ENCODE results near the gene NOC2L.
"Not testable (repeated sequence)": the region's sequence is repeated elsewhere in the genome, so short reads cannot be mapped to it uniquely, and the experiment has no call there.

The NOC2L gene

DNA sequence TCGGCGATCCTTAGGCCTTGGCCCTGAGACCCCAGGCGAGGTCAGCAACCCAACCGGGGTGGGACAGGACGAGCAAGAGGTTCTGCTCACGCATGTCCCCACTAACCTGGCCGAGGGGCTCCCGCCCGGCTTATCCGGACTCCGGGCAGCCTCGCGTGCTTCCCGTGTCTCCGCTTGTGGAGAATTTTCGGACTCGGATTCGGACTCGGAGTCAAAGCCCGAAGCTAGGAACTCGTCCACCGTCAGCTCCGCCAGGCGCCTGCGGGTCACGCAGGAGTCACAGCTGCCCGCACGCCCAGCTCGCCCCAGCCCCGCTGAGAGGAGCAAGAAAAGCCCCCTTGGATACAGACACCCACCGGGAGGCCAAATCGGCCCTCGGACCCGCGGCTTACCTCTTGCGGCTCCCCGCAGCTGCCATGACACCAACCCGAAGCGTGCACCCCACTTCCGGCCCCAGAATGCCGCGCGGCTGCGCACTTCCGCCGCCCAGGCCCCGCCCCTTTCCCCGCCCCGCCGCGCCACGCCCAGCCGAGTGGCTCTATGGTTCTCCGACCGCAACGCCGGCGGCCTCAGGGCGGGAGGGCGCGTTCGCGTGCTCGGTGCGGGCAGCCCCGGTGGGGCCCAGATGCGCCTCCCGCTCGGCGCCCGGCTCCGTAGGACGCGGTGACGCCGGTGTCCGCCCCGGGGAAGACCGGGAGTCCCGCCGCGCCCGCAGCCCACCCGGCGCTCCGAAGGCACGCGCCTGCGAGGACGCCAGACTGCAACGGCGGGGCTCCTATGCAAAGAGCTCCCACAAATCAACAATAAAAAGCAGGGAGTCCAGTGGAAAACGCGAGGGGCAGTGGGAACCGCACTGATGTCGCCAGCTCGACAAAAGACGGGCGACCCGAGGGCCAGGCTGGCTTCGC, at the start of gene NOC2L:
Gene NOC2L, minus strand, starts transcription at position 434 of the 908 bp plus-strand sequence. Its CDS starts 16 bp downstream, at position 418.
- DNase-seq = peak; percentile 85

DNA sequence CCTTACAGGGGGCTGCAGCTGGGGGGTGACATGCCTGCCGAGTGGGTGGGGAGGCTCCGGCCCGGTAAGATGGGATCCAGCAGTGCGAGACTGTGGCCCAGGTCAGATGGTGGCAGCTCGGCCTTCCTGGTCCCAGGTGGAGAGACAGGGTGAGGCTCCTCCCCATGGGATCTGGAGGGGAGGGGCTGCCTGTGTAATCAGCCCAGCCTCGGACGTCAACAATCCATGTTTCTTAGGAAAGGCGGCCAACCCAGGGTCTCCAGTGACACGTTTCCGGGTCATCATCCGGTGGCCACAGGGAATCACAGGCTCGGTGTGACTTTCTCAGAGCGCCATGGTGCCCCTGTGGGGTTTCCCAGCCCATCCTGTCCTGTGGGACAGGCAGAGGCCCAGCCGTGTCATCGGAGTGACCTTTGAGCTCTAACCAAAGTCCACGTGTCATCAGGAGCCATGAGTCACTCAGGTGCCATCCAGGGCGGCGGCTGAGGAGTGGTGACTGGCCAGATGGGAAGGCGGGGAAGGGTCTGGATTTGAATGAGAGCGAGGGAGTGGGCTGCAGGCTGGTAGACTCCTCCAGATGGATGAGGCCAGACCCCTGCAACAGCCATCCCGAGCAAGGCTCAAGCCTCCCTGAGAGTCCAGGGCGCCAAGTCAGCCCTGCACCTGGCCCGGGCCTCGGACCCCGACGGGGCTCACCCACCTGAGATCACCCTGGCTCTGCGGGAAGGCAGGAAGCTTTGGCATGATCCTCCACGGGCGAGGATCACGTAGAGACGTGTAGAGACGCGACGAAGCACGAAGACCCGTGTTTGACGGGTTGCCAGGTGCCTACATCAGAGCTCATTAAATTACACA, 47.5 kb upstream of the NOC2L start:
- no peak for DNase-seq

DNA sequence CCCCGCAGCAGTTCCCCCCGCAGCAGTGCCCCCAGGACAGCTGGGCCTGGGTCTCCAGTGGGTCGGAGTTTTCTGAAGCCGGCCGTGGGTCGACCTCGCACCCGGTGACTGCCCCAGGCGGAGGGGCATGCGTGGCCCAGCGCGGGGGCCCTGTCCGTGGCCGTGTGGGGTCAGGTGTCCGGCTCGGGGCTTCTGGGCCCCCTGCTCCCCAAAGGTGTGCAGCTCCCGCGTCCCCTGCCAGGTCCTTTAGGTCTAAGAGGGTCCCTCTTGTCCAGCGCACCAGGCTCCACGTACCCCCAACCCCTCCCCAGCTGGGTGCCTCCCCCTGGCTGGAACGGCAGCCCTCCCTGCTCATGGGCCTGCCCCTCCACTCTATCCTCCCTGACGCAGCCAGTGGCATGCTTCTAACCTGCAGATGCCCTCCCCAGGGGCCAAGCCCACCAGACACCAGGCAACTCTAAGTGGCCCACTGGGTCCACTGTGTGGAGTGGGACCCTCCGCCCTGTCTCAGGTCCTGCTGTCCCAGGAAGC, 46.8 kb upstream of the NOC2L start:
- no peak for DNase-seq

- DNase-seq = peak; percentile 33
Measured at GRCh38 chr1:1004780-1005697, 46.0 kb upstream of the NOC2L start.

DNA sequence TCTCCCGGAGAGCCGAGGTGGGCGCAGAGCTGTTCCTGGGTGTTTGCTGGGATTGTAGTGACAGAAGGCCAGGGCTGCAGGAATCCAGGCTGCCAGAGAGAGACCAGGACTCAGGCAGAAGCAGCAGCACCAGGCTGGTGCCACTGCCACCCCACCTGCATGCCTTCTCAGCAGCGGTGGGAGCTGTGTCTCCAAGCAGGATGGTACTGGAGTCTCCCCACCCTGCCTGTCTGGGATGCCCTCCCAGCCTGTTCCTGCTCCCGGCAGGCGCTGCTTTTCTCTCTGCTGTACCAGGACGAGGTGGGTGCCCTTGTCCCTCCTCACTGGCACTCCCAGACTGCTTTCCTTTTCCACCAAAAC, 45.3 kb upstream of the NOC2L start:
- no peak for DNase-seq

DNA sequence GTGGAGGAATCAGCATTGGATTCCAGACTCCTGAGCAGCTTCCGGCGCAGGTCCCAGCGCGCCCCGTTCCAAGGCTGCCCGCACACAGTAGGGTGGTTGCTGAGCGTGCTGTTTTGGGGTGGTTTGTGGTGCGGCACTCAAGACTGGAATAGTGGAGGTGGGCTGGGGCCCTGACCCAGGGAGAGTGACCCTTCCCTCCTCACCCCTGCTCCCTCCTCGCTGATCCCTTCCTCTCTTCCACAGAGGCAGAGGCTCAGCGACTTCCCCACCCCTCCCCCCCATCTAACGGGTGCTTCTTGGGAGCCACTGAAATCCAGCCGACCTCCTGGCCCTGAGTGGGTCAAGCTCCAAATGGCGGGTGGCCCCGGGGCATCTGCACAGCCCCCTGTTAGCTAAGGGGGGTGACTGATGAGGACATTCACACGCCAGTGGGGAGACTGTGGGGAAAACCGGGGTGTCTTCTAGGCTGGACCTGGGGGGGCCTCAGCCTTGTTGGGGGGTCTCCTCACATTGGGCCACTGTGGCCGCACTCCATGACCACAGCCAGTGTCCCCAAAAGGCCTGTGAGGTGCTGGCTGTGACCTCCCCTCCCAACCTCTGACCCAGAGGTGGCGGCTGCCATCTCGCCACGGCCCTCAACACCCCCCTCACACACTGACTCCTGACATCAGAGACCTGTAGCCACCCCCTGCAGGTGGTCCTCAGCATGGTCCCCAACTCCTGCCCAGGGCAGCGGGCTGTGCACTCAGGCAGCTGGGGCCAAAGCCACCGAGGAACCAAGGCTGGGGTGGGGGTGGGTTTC, 44.8 kb upstream of the NOC2L start:
- DNase-seq = no peak

GRCh38 chr1:1001057-1001783, 42.2 kb upstream of the NOC2L start:
- DNase-seq = no peak

DNA sequence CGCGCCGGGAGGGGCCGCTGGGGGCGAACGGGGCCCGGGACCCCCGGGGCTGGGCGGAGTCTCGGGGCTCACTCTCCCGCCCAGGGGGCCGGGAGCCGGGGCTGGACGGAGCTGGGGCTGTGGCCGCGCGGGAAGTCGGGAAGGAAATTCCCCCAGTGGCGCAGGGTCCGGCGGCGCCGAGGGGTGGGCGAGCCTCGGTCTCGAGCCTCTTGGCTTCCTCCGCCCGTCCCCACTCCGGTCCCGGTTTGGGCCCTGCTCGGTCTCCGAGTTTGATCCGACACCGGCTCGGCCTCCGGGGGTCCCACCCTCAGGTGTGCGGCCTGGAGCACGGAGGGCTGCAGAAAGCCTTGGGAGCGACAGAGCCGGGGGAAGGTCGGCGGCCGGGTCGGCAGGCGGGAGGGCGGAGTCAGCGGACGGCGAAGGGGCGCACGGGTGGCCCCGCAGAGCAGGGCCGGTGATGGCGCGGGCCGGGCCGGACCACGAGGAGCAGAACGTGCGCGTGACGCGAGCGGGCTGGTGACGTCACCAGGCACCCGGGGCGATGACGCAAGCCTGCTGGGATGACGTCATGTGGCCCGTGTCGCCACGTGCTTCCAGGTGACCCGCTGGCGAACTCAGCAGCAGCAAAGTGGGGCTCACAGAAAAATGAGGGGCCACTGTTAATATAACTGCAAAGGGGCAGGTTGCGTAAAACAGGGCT, 41.5 kb upstream of the NOC2L start:
- peak; percentile 43 for DNase-seq

DNA sequence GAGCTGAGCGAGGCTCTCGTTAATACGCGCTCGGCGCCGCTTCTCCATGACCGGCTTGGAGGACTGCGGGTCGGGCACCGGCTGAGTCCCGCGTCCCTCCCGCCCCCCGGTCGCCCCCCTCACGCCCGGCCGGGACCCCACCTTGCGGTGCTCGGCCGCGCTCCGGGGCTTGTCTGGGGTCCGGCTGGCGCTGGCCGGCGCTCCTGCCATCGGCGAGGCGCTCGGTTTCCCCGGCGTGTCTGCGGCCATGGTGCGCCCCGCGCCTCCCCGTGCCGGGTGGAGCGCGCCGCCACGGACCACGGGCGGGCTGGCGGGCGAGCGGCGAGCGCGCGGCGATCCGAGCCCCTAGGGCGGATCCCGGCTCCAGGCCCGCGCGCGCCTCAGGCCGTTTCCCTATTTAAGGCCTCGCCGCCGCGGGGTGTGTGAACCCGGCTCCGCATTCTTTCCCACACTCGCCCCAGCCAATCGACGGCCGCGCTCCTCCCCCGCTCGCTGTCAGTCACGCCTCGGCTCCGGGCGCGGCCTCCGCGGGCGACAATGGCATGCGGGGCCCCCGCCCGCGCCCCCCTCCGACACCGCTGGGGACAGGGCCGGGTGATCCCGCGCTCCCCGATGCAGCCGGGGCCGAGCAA, 40.8 kb upstream of the NOC2L start, which contains the start of gene HES4:
Gene HES4, minus strand, starts transcription at position 373 of the 632 bp plus-strand sequence. Its CDS starts 124 bp downstream, at position 249.
- peak; percentile 58 for DNase-seq

GRCh38 chr1:998995-999724, 40.1 kb upstream of the NOC2L start:
- DNase-seq = no peak

DNA sequence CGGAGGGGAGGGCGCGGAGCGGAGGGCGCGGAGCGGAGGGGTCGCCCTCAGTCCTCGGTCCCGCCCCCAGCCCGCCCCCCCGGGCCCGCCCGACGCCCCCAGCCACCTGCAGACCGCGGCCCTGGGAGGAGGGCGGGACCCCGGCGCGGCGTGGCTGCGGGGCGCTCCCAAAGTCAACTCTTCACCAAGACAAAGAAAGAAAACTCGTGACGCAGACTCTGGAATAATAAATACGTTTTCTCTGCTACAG, 39.6 kb upstream of the NOC2L start:
- DNase-seq = no peak

GRCh38 chr1:997993-998744, 39.1 kb upstream of the NOC2L start:
- no peak for DNase-seq

DNA sequence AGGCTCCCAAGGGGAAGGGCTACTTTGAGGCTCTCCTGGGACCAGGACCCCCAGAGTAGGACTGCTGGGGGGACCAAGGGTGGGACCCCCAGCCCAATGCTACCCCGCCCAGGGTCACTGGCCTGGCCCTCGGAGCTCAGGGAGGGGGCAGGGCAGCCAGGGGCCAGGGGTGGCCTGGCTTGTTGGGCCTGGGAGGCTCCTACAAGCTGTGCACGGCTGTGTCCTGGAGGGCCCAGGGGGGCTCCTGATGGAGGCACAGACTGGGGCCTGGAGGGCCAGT, 38.6 kb upstream of the NOC2L start:
- no peak for DNase-seq

DNA sequence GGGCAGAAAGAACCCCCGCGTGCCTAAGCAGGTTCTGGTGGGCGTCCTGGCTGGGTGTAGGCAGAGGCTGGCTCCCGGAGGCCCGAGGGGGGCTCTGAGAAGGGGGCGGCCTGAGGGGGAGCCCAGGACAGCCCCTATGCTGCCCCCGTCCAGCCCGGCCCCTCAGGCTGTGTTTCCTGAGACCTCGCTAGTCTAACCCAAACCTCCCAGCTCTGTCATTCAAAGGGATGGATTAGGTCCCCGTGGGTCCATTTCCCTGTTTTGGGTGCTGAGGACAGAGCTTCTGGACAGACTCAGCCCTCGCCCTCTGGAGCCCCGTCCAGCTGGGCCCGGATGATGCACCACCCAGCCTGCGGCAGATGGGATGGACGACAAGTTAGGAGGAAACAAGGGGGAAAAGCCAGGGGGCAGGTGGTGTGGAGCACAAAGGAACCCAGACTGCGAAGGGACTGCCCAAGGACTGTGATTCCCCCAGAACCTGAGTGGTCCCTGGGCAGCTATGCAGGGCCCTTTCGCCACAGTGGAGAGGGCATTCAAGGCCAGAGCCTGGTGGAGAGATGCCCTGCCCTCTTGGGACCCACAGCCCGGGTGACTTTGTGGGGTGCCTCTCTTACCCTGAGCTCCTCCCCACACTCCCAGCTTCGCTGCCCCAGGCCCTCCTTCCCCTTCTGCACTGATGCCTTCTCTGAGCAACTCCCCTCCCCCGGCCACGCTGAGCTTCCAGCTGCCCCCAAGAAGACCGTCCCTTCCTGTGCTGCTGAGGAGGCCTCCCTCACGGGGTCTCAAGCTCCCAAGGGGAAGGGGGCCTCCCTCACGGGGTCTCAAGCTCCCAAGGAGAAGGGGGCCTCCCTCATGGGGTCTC, 38.0 kb upstream of the NOC2L start:
- DNase-seq = no peak

- DNase-seq = no peak
Measured at GRCh38 chr1:995665-996633, 36.9 kb upstream of the NOC2L start.

DNA sequence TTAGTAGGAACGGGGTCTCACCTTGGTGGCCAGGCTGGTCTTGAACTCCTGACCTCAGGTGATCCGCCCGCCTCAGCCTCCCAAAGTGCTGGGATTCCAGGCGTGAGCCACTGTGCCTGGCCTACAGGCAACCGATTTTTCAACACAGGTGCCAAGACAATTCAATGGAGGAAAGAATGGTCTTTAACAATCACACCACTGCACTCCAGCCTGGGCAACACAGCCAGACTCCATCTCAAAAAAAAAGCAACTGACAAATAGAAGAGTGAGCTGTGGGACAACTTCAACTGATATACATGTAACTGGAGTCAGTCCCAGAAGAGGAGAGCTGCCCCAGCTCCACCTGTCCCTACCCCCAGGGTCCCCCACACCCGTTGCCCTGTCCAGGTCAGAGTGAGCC, 35.5 kb upstream of the NOC2L start:
- DNase-seq = not testable (repeated sequence)

All from COR-L47 (cell line).